Endodermal cell (in vitro differentiated cells): ENCODE measurements around the gene SLCO2A1. TPM values are rescaled to one million over a fixed set of nuclear protein-coding genes. Genes with fewer than 3 reads are reported as not detected.

Experiments
- DNase-seq: peaks from one replicate; pipeline ENCODE4 v3.0.0-alpha.2; 2017
- H3K27ac ChIP-seq: 2 replicates; pipeline ENCODE4 v1.5.1; 2013; ENCODE audit warnings: mild to moderate bottlenecking, low read depth, low read length, moderate library complexity
- H3K27me3 ChIP-seq: 2 replicates; pipeline ENCODE4 v1.6.1; 2013; ENCODE audit warnings: mild to moderate bottlenecking, low read length, moderate library complexity; ENCODE audit not compliant: insufficient read depth, control insufficient read depth, poor library complexity, severe bottlenecking
- H3K36me3 ChIP-seq: 2 replicates; pipeline ENCODE4 v1.7.0; 2013; ENCODE audit warnings: mild to moderate bottlenecking, low read length, moderate library complexity; ENCODE audit not compliant: control insufficient read depth, insufficient read depth
- H3K4me1 ChIP-seq: one replicate; pipeline ENCODE4 v1.7.0; 2013; ENCODE audit warnings: low read length; ENCODE audit not compliant: control insufficient read depth, insufficient read depth
- H3K4me3 ChIP-seq: 2 replicates; pipeline ENCODE4 v1.5.1; 2013; ENCODE audit warnings: mild to moderate bottlenecking, low read length, moderate library complexity
- H3K9ac ChIP-seq: 2 replicates; pipeline ENCODE4 v1.6.1; 2013; ENCODE audit warnings: mild to moderate bottlenecking, low read length, moderate library complexity; ENCODE audit not compliant: poor library complexity, severe bottlenecking; ENCODE audit errors: extremely low read depth
- H3K9me3 ChIP-seq: 2 replicates; pipeline ENCODE4 v1.6.1; 2013; ENCODE audit warnings: mild to moderate bottlenecking, low read length, moderate library complexity; ENCODE audit not compliant: control insufficient read depth
- H3K27ac Mint-ChIP-seq: 2 replicates; pipeline ENCODE4 v1.8.0; 2020; ENCODE audit warnings: mixed read lengths
- H3K27me3 Mint-ChIP-seq: 2 replicates; pipeline ENCODE4 v1.8.0; 2021; ENCODE audit warnings: mild to moderate bottlenecking, mixed read lengths; ENCODE audit not compliant: insufficient read depth
- H3K36me3 Mint-ChIP-seq: 2 replicates; pipeline ENCODE4 v1.8.0; 2020; ENCODE audit warnings: low read depth, mixed read lengths
- H3K4me1 Mint-ChIP-seq: 2 replicates; pipeline ENCODE4 v1.8.0; 2020; ENCODE audit warnings: mixed read lengths
- H3K4me3 Mint-ChIP-seq: 2 replicates; pipeline ENCODE4 v1.8.0; 2020; ENCODE audit warnings: mild to moderate bottlenecking, moderate library complexity, mixed read lengths
- H3K9me3 Mint-ChIP-seq: 2 replicates; pipeline ENCODE4 v1.8.0; 2020; ENCODE audit warnings: mild to moderate bottlenecking, mixed read lengths
- WGBS, 2 experiments: methylation state at CpG; one replicate each; pipeline versions ENCODE4 v1.1.5 to v1.1.7; 2013; ENCODE audit warnings: missing lambda C conversion rate in 2 of 2, mixed read lengths in 1 of 2; ENCODE audit not compliant: insufficient coverage in 1 of 2, insufficient read length in 1 of 2; 5-methylcytosine and 5-hydroxymethylcytosine counted together
- total RNA-seq, 2 donors: library from RNA; stranded (reverse); fragmentation: NEBNext Ultra II Directional in 1 of 2; extraction: Animal tissue kit (Norgen Biotek cat#: 25700) in 1 of 2; gene quantifications; 2 replicates in 1 of 2; 3 replicates in 1 of 2; pipeline ENCODE4 v1.2.1, GENCODE V29; 2021
- TF ChIP-seq, protein P1 (sequence below): fragments of 200-600 bp; sonication (generic); conservative IDR thresholded peaks from 2 replicates; pipeline ENCODE4 v1.5.0; 2021; ENCODE audit warnings: antibody characterized with exemption, mild to moderate bottlenecking

SLCO2A1 gene
- total RNA-seq, 2 donors from 2014 or later: 126 to 134 TPM

DNA sequence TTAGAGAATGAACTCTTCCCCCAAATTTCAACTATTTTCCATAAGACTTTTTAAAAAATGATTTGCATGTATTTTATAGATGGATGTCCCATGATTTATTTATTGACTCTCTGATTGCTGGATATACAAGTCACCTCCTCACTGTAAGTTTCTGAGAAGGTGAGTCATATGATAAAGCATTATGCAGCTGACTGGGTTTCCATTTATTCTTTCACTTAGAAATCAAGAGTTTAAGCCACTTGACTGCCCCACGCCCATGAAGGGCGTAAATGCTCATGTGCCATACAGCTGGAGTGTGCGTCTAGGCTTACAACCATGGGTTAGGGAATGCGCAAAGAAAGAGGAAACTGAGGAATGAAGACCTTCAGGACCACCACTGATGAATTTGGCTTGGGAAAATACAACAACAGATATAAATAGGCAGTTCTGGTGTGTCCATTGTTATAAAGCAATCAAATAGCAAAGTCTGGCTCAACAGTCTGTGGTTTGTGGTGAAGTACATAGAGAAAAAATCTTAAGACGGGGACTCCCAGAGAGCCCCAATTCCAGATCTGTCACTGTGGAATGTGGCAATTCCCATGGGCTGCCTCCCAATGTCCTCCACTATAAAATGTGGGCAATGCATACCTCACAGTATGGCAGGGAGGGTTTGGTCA, 20.3 kb downstream of the SLCO2A1 start:
- no peak overlapping the region for H3K4me3 ChIP-seq
- H3K27me3 ChIP-seq: no peaks in the 10 kb centered on the region
- peaks cover 21% of the 10 kb centered on the region for H3K9me3 ChIP-seq
- Mint-ChIP-seq H3K36me3 (peaks cover 58% of the 10 kb centered on the region), H3K27ac (no peak overlapping the region), H3K4me3 (no peak overlapping the region), H3K4me1 (peaks cover 29% of the 10 kb centered on the region), H3K9me3 (peaks cover 11% of the 10 kb centered on the region), H3K27me3 (no peaks in the 10 kb centered on the region)
- 97% methylated on average over 5 of the region's 5 CpGs for WGBS, 2 experiments
- peaks cover 17% of the 10 kb centered on the region for H3K4me1 ChIP-seq
- DNase-seq: no peak
- no peak overlapping the region for H3K27ac ChIP-seq
- H3K9ac ChIP-seq: no peak overlapping the region
- H3K36me3 ChIP-seq: peaks cover 26% of the 10 kb centered on the region
- TF ChIP-seq, protein P1, sequence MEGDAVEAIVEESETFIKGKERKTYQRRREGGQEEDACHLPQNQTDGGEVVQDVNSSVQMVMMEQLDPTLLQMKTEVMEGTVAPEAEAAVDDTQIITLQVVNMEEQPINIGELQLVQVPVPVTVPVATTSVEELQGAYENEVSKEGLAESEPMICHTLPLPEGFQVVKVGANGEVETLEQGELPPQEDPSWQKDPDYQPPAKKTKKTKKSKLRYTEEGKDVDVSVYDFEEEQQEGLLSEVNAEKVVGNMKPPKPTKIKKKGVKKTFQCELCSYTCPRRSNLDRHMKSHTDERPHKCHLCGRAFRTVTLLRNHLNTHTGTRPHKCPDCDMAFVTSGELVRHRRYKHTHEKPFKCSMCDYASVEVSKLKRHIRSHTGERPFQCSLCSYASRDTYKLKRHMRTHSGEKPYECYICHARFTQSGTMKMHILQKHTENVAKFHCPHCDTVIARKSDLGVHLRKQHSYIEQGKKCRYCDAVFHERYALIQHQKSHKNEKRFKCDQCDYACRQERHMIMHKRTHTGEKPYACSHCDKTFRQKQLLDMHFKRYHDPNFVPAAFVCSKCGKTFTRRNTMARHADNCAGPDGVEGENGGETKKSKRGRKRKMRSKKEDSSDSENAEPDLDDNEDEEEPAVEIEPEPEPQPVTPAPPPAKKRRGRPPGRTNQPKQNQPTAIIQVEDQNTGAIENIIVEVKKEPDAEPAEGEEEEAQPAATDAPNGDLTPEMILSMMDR: no peak

DNA sequence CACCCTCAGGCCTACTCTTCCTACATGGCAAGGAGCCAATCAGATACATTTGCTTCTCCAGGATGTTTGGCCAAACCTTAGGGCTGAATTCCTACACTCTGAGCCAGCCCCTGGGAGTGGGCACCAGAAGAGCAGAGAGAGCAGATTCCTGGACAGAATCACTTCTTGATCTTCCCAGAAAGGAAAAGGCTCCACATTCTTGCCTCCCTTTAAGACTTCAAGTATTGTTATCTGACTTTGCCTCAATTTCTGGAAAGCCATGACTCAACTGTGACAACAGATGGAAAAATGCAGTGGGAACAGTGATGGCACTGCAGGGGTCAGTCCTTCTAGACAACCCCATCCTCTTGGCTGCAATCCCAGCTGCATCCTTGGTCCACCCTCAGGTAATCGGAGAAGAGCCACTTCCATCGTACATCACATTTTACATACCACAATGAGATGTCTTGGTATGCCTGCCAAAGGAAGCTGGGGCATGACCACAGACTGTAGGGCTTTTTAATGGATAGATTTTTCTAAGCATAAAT, 21.0 kb downstream of the SLCO2A1 start:
- peaks cover 22% of the 10 kb centered on the region for H3K9me3 ChIP-seq
- no peak overlapping the region for H3K9ac ChIP-seq
- no peak overlapping the region for H3K4me3 Mint-ChIP-seq
- H3K9me3 Mint-ChIP-seq: peaks cover 15% of the 10 kb centered on the region
- peaks cover 63% of the 10 kb centered on the region for H3K36me3 Mint-ChIP-seq
- no peaks in the 10 kb centered on the region for H3K27me3 Mint-ChIP-seq
- peaks cover 23% of the 10 kb centered on the region for H3K4me1 Mint-ChIP-seq
- H3K27ac ChIP-seq: no peak overlapping the region
- no peak for DNase-seq
- no peaks in the 10 kb centered on the region for H3K27me3 ChIP-seq
- peaks cover 12% of the 10 kb centered on the region for H3K4me1 ChIP-seq
- TF ChIP-seq, protein P1: no peak
- 43% methylated on average over 2 of the region's 2 CpGs; no CpG with 5 or more reads in 1 of the 2 experiments for WGBS, 2 experiments
- H3K27ac Mint-ChIP-seq: no peak overlapping the region
- no peak overlapping the region for H3K4me3 ChIP-seq
- peaks cover 26% of the 10 kb centered on the region for H3K36me3 ChIP-seq

DNA sequence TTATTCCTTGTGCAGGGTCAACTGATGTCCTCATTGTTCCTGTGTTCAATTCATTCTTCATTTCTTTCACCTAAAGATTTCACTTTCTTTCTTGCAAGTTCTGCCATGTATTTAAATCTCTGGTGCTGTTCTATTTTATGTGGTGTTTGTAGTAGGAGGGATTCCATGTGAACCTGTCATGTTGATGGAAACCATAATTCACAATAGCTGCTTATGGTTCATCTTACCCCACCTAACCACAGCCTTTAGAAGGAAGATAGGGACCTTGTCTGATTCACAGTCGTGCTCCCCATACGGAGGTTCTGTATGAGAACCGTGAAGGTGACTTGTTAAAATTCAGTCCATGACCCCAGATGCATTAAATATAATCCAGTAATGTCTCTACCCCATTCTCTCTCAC, 21.9 kb downstream of the SLCO2A1 start:
- TF ChIP-seq, protein P1: no peak
- H3K9me3 Mint-ChIP-seq: peaks cover 17% of the 10 kb centered on the region
- peaks cover 72% of the 10 kb centered on the region for H3K36me3 Mint-ChIP-seq
- no peak overlapping the region for H3K4me3 Mint-ChIP-seq
- peaks cover 4% of the 10 kb centered on the region for H3K4me1 ChIP-seq
- no peak overlapping the region for H3K27ac ChIP-seq
- H3K27ac Mint-ChIP-seq: no peak overlapping the region
- peaks cover 23% of the 10 kb centered on the region for H3K4me1 Mint-ChIP-seq
- H3K9ac ChIP-seq: no peak overlapping the region
- no peak overlapping the region for H3K4me3 ChIP-seq
- peaks cover 26% of the 10 kb centered on the region for H3K36me3 ChIP-seq
- WGBS, 2 experiments: 58% methylated on average over 3 of the region's 3 CpGs; no CpG with 5 or more reads in 1 of the 2 experiments
- DNase-seq: no peak
- no peaks in the 10 kb centered on the region for H3K27me3 ChIP-seq
- peaks cover 22% of the 10 kb centered on the region for H3K9me3 ChIP-seq
- H3K27me3 Mint-ChIP-seq: no peaks in the 10 kb centered on the region
